Endothelial cell of umbilical vein (primary cell): Measurements from ENCODE around the gene STPG4. TPM values are rescaled to one million over a fixed set of nuclear protein-coding genes. Genes with fewer than 3 reads are reported as not detected.

Experiments
- BruUV-seq: library from RNA; stranded (reverse); fragments of 400-500 nt; replicated peaks from 2 replicates; lab custom pipeline; 2021; lab: Mats Ljungman, UMichigan
- CTCF ChIA-PET: fragments of 300-600, 350-600 bp; sonication (Branson Sonifier 250); formaldehyde crosslinking; loops from one replicate; lab custom pipeline; 2021; ENCODE audit warnings: antibody characterized with exemption, inconsistent platforms; lab: Charles Lee
- POLR2A ChIA-PET: fragments of 300-600, 350-600 bp; sonication (Branson Sonifier 250); formaldehyde crosslinking; loops from one replicate; lab custom pipeline; 2021; ENCODE audit warnings: antibody characterized with exemption, inconsistent platforms; lab: Charles Lee
- DNase-seq: peaks from one replicate; pipeline ENCODE4 v3.0.0-alpha.2; 2011; ENCODE audit warnings: low read depth, low spot score
- FAIRE-seq: peaks from 2 replicates; lab custom pipeline; 2011; peaks lifted over from hg19 to GRCh38; lab: Jason Lieb, UNC
- H2AFZ ChIP-seq: 2 replicates; pipeline ENCODE4 v1.6.0; 2012; ENCODE audit warnings: low read depth, low read length, control low read depth, inconsistent platforms
- H3K27ac ChIP-seq: 2 replicates; pipeline ENCODE4 v1.5.1; 2011; ENCODE audit warnings: low read depth, mild to moderate bottlenecking, control low read depth, low read length, moderate library complexity; ENCODE audit not compliant: insufficient read depth
- H3K27me3 ChIP-seq, 2 experiments: 2 replicates each; pipeline versions ENCODE4 v1.6.0 to v1.6.1; 2011; ENCODE audit warnings: low read length in 2 of 2, mixed read lengths in 1 of 2; ENCODE audit not compliant: control insufficient read depth in 2 of 2, insufficient read depth in 2 of 2
- H3K36me3 ChIP-seq, 2 experiments: 2 replicates in 1 of 2; 3 replicates in 1 of 2; pipeline ENCODE4 v1.5.1; 2011; ENCODE audit warnings: low read length in 2 of 2, mild to moderate bottlenecking in 1 of 2, moderate library complexity in 1 of 2; ENCODE audit not compliant: control insufficient read depth in 2 of 2, insufficient read depth in 2 of 2; ENCODE audit errors: extremely low read depth in 1 of 2
- H3K4me1 ChIP-seq: 3 replicates; pipeline ENCODE4 v1.5.1; 2011; ENCODE audit warnings: mild to moderate bottlenecking, low read length; ENCODE audit not compliant: control insufficient read depth, insufficient read depth; ENCODE audit errors: extremely low read depth
- H3K4me2 ChIP-seq: 2 replicates; pipeline ENCODE4 v1.6.1; 2011; ENCODE audit warnings: low read length, control low read depth, mixed read lengths; ENCODE audit not compliant: insufficient read depth
- H3K4me3 ChIP-seq, 3 experiments: fragments of 200-600 bp in 1 of 3; sonication (generic), shearing (Covaris generic) in 1 of 3; replicated peaks in 1 of 3; 2 replicates each; pipeline ENCODE4 v1.5.1; 2011 to 2016; ENCODE audit warnings: control low read depth in 3 of 3, low read length in 3 of 3, mild to moderate bottlenecking in 2 of 3, inconsistent platforms in 1 of 3, low read depth in 1 of 3, moderate library complexity in 1 of 3; ENCODE audit not compliant: insufficient read depth in 1 of 3
- H3K79me2 ChIP-seq: 2 replicates; pipeline ENCODE4 v1.6.0; 2012; ENCODE audit warnings: low read length, inconsistent platforms; ENCODE audit not compliant: control insufficient read depth, insufficient read depth
- H3K9ac ChIP-seq: replicated peaks from 2 replicates; pipeline ENCODE3; 2011; ENCODE audit warnings: low read length, control low read depth; ENCODE audit not compliant: insufficient read depth; ENCODE audit errors: extremely low read depth
- H3K9me1 ChIP-seq: replicated peaks from 3 replicates; pipeline ENCODE4 v1.6.0; 2011; ENCODE audit warnings: mild to moderate bottlenecking, low read length; ENCODE audit not compliant: control insufficient read depth, insufficient read depth; ENCODE audit errors: extremely low read depth
- H3K9me3 ChIP-seq: replicated peaks from 2 replicates; pipeline ENCODE4 v1.5.1; 2012; ENCODE audit warnings: low read length, inconsistent platforms; ENCODE audit not compliant: control insufficient read depth, insufficient read depth
- H4K20me1 ChIP-seq: replicated peaks from 2 replicates; pipeline ENCODE3; 2011; ENCODE audit warnings: mild to moderate bottlenecking, low read length; ENCODE audit not compliant: control insufficient read depth, insufficient read depth; ENCODE audit errors: extremely low read depth
- CTCF ChIP-seq, 2 donors: IDR thresholded peaks; 1 replicate in 1 of 2; 2 replicates in 1 of 2; pipeline ENCODE4 v1.5.1; 2011; ENCODE audit warnings: low read length in 2 of 2, mild to moderate bottlenecking in 2 of 2, moderate library complexity in 2 of 2, control low read depth in 1 of 2, inconsistent platforms in 1 of 2, low read depth in 1 of 2; ENCODE audit not compliant: insufficient read depth in 1 of 2; ENCODE audit errors: extremely low read depth in 1 of 2
- EZH2 ChIP-seq: IDR thresholded peaks from 2 replicates; pipeline ENCODE4 v1.6.1; 2012; ENCODE audit warnings: borderline replicate concordance, low read depth, mild to moderate bottlenecking, moderate library complexity, low read length, inconsistent platforms; ENCODE audit not compliant: severe bottlenecking
- FOS ChIP-seq: IDR thresholded peaks from 2 replicates; pipeline ENCODE4 v1.6.1; 2011; ENCODE audit warnings: mild to moderate bottlenecking, low read length, moderate library complexity, borderline replicate concordance; ENCODE audit not compliant: insufficient read depth
- GATA2 ChIP-seq: IDR thresholded peaks from 2 replicates; pipeline ENCODE4 v1.7.0; 2011; ENCODE audit warnings: low read depth, mild to moderate bottlenecking, moderate library complexity, mixed read lengths, low read length; ENCODE audit not compliant: insufficient read length, insufficient read depth
- JUN ChIP-seq: IDR thresholded peaks from 2 replicates; pipeline ENCODE4 v1.6.1; 2011; ENCODE audit warnings: borderline replicate concordance, low read depth; ENCODE audit not compliant: insufficient read length, insufficient read depth
- MAX ChIP-seq: IDR thresholded peaks from 2 replicates; pipeline ENCODE4 v1.6.1; 2011; ENCODE audit not compliant: insufficient read depth, insufficient read length
- MYC ChIP-seq: IDR thresholded peaks from one replicate; pipeline ENCODE4 v1.6.1; 2011; ENCODE audit warnings: mild to moderate bottlenecking, low read depth, low read length
- POLR2A ChIP-seq: IDR thresholded peaks from 2 replicates; pipeline ENCODE4 v1.6.1; 2012; ENCODE audit warnings: low read depth, mild to moderate bottlenecking, control low read depth, low read length
- POLR2AphosphoS5 ChIP-seq: IDR thresholded peaks from 2 replicates; pipeline ENCODE4 v1.6.1; 2012; ENCODE audit warnings: low read depth, mild to moderate bottlenecking, control low read depth, low read length, moderate library complexity; ENCODE audit not compliant: insufficient read depth
- dilution Hi-C: fragments of 300-500 bp; cut with MboI; formaldehyde crosslinking; loops from one replicate; pipeline ENCODE4 v1.15.0; 2019; ENCODE audit warnings: low sequenced_read_pairs; ENCODE audit not compliant: extremely low pct_ligation_motif_present
- intact Hi-C: fragments of 100-400 bp; cut with micrococcal nuclease; formaldehyde crosslinking; loops from one replicate; pipeline ENCODE4 v1.10.0; 2022
- polyA plus RNA-seq, 4 experiments: library from polyadenylated mRNA; depleted of rRNA in 3 of 4; stranded (reverse) in 3 of 4; unstranded in 1 of 4; fragments of >200 nt; gene quantifications; 2 replicates each; pipeline versions ENCODE4 v1.2.1 to v1.2.3, GENCODE V29; 2011 to 2012; ENCODE audit warnings: missing spikeins in 1 of 4
- total RNA-seq: library from RNA; stranded (reverse); gene quantifications from 2 replicates; pipeline ENCODE4 v1.2.3, GENCODE V29; 2021

The STPG4 gene
- total and polyA plus RNA-seq, 2 donors (not counting 3 experiments of a cell fraction or from before 2014, with no cell fraction given): 0.53 TPM; not detected in 1

- no peaks in the 10 kb centered on the region for H3K36me3 ChIP-seq
- intact Hi-C loops: no loop called here
- TF ChIP-seq CTCF (IDR thresholded peaks at IDR 0.05; ENCODE audit: extremely low read depth in 1 of 2, insufficient read depth in 1 of 2, low read depth in 1 of 2, low read length in 2 of 2): no peak
- no peak for TF ChIP-seq POLR2AphosphoS5
- TF ChIP-seq GATA2: no peak
- TF ChIP-seq EZH2: no peak
- no peak for TF ChIP-seq MYC
- no peak for TF ChIP-seq JUN
- no peak for TF ChIP-seq POLR2A
- no peak for TF ChIP-seq FOS
- no peak for TF ChIP-seq MAX
- no peak overlapping the region for H3K27ac ChIP-seq
- FAIRE-seq (no peak), DNase-seq (no peak)
- dilution Hi-C loops: no loop called here
- H3K9ac ChIP-seq: no peak overlapping the region
- no peaks in the 10 kb centered on the region for H3K27me3 ChIP-seq
- no peak overlapping the region for H3K4me2 ChIP-seq
- H3K9me1 ChIP-seq: no peaks in the 10 kb centered on the region
- H2AFZ ChIP-seq: no peak overlapping the region
- no TSS peak for BruUV-seq
- H4K20me1 ChIP-seq: no peaks in the 10 kb centered on the region
- H3K4me3 ChIP-seq: no peak overlapping the region
- no peaks in the 10 kb centered on the region for H3K4me1 ChIP-seq
- H3K9me3 ChIP-seq: no peaks in the 10 kb centered on the region
- CTCF ChIA-PET: no interaction called here
- POLR2A ChIA-PET: interaction anchor here (0.7 kb wide), 1 partner anchor 149 kb away, joined by 4 read pairs; no protein-coding TSS in a partner anchor
- H3K79me2 ChIP-seq: no peaks in the 10 kb centered on the region
These were observed 56.2 kb downstream of the STPG4 start for GRCh38 chr2:47098953-47099352.
